PFSK-1 (cell line): ENCODE results near the gene PTGFRN.

ENCODE experiments used
- FOXP2 ChIP-seq: optimal IDR thresholded peaks from 2 replicates; pipeline ENCODE3; 2011; ENCODE audit warnings: borderline replicate concordance, control low read depth, inconsistent platforms; ENCODE audit not compliant: insufficient read depth; ENCODE audit errors: extremely low read length, extremely low read depth
- POLR2AphosphoS5 ChIP-seq: IDR thresholded peaks from 2 replicates; pipeline ENCODE4 v1.6.1; 2012; ENCODE audit warnings: low read depth, mild to moderate bottlenecking, control low read depth, low read length, moderate library complexity
- SIN3A ChIP-seq: IDR thresholded peaks from 2 replicates; pipeline ENCODE4 v1.6.1; 2012; ENCODE audit warnings: mild to moderate bottlenecking, low read length, moderate library complexity, borderline replicate concordance; ENCODE audit not compliant: insufficient read depth
- TAF1 ChIP-seq: IDR thresholded peaks from 2 replicates; pipeline ENCODE4 v1.6.1; 2012; ENCODE audit warnings: low read length, control low read depth, borderline replicate concordance; ENCODE audit not compliant: insufficient read depth
- TF ChIP-seq, protein P1 (sequence below), 2 experiments: IDR thresholded peaks; 2 replicates each; pipeline versions ENCODE4 v1.6.1 to v1.8.0; 2011 to 2012; ENCODE audit warnings: low read depth in 2 of 2, low read length in 2 of 2, control low read depth in 1 of 2, inconsistent platforms in 1 of 2, mild to moderate bottlenecking in 1 of 2, moderate library complexity in 1 of 2; ENCODE audit not compliant: insufficient read depth in 1 of 2

Gene PTGFRN

DNA sequence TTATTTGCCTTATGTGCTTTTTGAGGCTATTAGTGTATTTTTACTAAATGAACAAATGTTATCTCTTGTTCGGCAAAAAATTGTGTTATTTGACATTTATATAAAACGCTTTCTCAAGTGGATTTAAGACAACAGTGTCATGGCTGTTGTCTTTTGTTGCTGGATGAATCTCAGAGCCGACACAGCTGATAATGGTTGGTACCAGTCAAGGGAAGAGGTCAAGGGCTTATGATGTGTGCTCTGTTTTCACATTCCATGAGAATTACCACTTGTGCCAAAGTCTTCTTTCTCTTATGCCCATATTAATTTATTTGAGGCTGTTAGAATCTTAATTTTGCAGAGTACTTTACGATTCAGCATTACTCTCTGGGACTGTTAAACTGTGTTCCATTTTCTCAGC, 74.0 kb downstream of the PTGFRN start:
- TF ChIP-seq POLR2AphosphoS5 (no peak), TAF1 (no peak), FOXP2 (no peak), SIN3A (no peak)
- TF ChIP-seq, protein P1, sequence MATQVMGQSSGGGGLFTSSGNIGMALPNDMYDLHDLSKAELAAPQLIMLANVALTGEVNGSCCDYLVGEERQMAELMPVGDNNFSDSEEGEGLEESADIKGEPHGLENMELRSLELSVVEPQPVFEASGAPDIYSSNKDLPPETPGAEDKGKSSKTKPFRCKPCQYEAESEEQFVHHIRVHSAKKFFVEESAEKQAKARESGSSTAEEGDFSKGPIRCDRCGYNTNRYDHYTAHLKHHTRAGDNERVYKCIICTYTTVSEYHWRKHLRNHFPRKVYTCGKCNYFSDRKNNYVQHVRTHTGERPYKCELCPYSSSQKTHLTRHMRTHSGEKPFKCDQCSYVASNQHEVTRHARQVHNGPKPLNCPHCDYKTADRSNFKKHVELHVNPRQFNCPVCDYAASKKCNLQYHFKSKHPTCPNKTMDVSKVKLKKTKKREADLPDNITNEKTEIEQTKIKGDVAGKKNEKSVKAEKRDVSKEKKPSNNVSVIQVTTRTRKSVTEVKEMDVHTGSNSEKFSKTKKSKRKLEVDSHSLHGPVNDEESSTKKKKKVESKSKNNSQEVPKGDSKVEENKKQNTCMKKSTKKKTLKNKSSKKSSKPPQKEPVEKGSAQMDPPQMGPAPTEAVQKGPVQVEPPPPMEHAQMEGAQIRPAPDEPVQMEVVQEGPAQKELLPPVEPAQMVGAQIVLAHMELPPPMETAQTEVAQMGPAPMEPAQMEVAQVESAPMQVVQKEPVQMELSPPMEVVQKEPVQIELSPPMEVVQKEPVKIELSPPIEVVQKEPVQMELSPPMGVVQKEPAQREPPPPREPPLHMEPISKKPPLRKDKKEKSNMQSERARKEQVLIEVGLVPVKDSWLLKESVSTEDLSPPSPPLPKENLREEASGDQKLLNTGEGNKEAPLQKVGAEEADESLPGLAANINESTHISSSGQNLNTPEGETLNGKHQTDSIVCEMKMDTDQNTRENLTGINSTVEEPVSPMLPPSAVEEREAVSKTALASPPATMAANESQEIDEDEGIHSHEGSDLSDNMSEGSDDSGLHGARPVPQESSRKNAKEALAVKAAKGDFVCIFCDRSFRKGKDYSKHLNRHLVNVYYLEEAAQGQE (IDR thresholded peaks at IDR 0.05; ENCODE audit: insufficient read depth in 1 of 2, low read depth in 2 of 2, low read length in 2 of 2), result no peak

DNA sequence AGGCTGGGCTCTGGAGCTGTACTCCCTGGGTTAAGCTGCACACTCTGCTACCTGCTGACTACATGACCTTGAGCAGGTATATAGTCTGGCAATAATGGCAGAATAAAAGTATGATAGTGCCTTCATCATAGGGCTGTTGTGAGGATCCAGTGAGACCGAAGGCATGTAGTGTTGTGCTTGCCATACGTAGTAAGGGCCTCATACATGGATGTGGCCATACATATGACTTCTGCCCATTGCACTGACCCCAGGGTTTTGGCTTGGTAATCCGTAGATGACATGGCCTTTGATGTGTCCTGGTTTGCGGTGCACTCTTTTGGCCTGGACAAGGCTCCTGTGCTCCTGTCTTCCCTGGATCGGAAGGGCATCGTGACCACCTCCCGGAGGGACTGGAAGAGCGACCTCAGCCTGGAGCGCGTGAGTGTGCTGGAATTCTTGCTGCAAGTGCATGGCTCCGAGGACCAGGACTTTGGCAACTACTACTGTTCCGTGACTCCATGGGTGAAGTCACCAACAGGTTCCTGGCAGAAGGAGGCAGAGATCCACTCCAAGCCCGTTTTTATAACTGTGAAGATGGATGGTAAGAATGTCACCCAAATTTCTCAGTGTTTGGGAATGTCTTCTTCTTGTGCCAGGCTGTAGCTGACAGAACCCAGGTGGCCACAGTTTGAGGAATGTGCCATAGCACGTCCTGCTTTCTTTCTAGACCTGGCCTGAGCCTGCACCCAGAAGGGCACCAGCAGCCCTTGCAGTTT, 74.9 kb downstream of the PTGFRN start:
- TF ChIP-seq, protein P1 (IDR thresholded peaks at IDR 0.05; ENCODE audit: insufficient read depth in 1 of 2, low read depth in 2 of 2, low read length in 2 of 2), result no peak
- TF ChIP-seq SIN3A, result no peak
- TF ChIP-seq POLR2AphosphoS5, result no peak
- TF ChIP-seq FOXP2, result no peak
- TF ChIP-seq TAF1, result no peak

DNA sequence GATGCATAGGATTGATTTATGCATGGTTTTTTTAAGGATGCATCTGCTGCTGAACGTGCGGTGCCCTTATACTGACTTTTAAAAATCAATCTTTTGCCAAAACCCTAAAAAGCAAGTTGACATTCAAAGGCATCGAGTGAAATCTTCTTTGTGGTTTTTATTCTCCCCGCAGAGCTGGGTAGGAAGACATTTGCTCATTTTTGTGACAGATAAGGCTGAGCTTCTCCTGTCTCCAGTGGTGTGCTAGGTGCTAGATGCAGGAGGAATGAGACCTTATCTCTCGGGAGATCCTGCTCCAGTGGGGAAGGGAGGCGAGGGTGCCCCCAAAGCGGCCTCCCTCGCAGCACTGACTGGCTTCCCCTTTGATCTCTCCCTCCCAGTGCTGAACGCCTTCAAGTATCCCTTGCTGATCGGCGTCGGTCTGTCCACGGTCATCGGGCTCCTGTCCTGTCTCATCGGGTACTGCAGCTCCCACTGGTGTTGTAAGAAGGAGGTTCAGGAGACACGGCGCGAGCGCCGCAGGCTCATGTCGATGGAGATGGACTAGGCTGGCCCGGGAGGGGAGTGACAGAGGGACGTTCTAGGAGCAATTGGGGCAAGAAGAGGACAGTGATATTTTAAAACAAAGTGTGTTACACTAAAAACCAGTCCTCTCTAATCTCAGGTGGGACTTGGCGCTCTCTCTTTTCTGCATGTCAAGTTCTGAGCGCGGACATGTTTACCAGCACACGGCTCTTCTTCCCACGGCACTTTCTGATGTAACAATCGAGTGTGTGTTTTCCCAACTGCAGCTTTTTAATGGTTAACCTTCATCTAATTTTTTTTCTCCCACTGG, 76.9 kb downstream of the PTGFRN start:
- TF ChIP-seq SIN3A (no peak), FOXP2 (no peak), POLR2AphosphoS5 (no peak), TAF1 (no peak)
- TF ChIP-seq, protein P1 (IDR thresholded peaks at IDR 0.05; ENCODE audit: insufficient read depth in 1 of 2, low read depth in 2 of 2, low read length in 2 of 2), result no peak

DNA sequence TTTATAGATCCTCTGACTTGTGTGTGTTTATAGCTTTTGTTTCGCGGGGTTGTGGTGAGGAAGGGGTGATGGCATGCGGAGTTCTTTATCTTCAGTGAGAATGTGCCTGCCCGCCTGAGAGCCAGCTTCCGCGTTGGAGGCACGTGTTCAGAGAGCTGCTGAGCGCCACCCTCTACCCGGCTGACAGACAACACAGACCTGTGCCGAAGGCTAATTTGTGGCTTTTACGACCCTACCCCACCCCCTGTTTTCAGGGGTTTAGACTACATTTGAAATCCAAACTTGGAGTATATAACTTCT, 77.5 kb downstream of the PTGFRN start:
- TF ChIP-seq FOXP2 (no peak), SIN3A (no peak), POLR2AphosphoS5 (no peak)
- TF ChIP-seq, protein P1 (IDR thresholded peaks at IDR 0.05; ENCODE audit: insufficient read depth in 1 of 2, low read depth in 2 of 2, low read length in 2 of 2), result no peak
